Measurements from ENCODE around the gene SEPTIN8.

The SEPTIN8 gene

DNA sequence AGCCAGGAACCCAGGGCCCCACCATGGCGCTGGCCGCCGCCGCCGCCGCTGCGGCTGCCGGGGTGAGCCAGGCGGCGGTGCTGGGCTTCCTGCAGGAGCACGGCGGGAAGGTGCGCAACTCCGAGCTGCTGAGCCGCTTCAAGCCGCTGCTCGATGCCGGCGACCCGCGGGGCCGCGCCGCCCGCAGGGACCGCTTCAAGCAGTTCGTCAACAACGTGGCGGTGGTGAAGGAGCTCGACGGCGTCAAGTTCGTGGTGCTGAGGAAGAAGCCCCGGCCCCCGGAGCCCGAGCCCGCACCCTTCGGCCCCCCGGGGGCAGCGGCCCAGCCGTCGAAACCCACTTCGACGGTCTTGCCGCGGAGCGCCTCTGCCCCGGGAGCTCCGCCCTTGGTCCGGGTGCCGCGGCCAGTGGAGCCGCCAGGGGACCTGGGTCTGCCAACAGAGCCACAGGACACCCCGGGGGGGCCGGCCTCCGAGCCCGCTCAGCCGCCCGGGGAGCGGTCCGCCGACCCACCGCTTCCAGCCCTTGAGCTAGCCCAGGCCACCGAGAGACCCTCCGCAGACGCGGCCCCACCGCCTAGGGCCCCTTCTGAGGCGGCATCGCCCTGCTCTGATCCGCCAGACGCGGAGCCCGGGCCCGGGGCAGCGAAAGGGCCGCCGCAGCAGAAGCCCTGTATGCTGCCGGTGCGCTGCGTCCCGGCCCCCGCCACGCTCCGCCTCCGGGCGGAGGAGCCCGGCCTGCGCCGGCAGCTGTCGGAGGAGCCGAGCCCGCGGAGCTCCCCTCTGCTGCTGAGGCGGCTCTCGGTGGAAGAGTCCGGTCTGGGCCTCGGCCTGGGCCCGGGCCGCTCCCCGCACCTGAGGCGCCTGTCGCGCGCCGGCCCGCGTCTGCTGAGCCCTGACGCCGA lies 36.8 kb upstream of the SEPTIN8 start:
- H3F3A ChIP-seq (ENCODE audit: low read depth): no peaks in the 10 kb centered on the region
- no peak overlapping the region for H3K4me3 ChIP-seq (ENCODE audit: low read length, poor library complexity, severe bottlenecking)
- no peaks in the 10 kb centered on the region for H3K79me2 ChIP-seq (ENCODE audit: insufficient read depth, low read length)
- TF ChIP-seq, protein P1, sequence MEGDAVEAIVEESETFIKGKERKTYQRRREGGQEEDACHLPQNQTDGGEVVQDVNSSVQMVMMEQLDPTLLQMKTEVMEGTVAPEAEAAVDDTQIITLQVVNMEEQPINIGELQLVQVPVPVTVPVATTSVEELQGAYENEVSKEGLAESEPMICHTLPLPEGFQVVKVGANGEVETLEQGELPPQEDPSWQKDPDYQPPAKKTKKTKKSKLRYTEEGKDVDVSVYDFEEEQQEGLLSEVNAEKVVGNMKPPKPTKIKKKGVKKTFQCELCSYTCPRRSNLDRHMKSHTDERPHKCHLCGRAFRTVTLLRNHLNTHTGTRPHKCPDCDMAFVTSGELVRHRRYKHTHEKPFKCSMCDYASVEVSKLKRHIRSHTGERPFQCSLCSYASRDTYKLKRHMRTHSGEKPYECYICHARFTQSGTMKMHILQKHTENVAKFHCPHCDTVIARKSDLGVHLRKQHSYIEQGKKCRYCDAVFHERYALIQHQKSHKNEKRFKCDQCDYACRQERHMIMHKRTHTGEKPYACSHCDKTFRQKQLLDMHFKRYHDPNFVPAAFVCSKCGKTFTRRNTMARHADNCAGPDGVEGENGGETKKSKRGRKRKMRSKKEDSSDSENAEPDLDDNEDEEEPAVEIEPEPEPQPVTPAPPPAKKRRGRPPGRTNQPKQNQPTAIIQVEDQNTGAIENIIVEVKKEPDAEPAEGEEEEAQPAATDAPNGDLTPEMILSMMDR (conservative IDR thresholded peaks at IDR 0.05; ENCODE audit: low read length): no peak
- no peak for TF ChIP-seq EZH2phosphoT487 (IDR thresholded peaks at IDR 0.05; ENCODE audit: borderline replicate concordance)
- H3K9me3 ChIP-seq (ENCODE audit: insufficient read depth, low read depth, low read length): no peaks in the 10 kb centered on the region
- no peak overlapping the region for H3K4me2 ChIP-seq (ENCODE audit: low read depth, low read length, poor library complexity, severe bottlenecking)
- H3K9ac ChIP-seq (ENCODE audit: low read depth, low read length, poor library complexity, severe bottlenecking): no peak overlapping the region
- H4K20me1 ChIP-seq (ENCODE audit: insufficient read depth, low read length, poor library complexity, severe bottlenecking): no peaks in the 10 kb centered on the region
- no peaks in the 10 kb centered on the region for H3K4me1 ChIP-seq (ENCODE audit: insufficient read depth, low read length, poor library complexity, severe bottlenecking)
- no peak overlapping the region for H2AFZ ChIP-seq (ENCODE audit: low read length)
- H3K27me3 ChIP-seq (ENCODE audit: insufficient read depth, low read length, poor library complexity, severe bottlenecking): no peaks in the 10 kb centered on the region
- H3K9me2 ChIP-seq (replicated peaks; ENCODE audit: low read depth, low read length): no peaks in the 10 kb centered on the region
- H3K36me3 ChIP-seq (ENCODE audit: insufficient read depth, low read length): no peaks in the 10 kb centered on the region

DNA sequence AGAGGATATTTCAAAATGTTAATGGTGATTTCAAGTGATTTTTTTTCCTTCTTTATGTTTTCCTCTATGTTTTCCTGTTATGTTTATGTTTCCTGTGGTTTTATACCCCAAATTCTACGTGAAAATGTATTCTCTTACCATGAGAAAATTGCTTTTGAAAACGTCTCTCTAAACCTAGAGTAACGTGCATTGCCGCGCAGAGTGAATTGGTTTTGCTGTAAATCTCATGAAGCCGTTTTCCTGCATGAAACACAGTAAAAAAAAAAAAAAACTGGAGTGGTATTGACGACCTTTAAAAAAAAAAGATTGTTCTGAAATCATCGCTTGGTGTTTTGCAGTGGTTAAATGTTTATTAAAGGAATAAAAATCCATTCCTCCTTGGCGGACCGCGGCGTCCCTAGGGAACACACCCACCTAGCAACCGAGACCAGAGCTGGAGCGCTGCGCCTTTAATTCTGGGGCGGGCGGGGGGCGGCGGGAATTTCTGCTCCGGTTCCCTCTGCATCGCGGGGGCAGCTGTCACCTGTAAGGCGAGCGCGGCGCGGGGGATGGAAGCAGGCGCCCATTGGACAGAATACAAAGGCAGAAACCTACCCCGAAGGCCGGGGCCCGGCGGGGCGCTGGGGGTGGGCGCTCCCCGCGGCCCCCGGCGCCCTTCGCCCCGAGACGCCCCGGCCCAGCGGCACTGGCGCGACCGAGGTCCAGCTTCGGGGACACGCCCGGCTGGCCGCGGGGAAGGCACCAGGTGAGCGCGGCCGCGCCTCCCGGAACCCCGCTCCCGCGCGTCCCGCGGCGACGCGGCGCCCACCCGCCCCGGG lies 36.0 kb upstream of the SEPTIN8 start, which contains the start of gene SOWAHA:
TSS of gene SOWAHA (plus strand) at position 522 of the 818 bp plus-strand sequence. CDS start 320 bp downstream, outside the sequence.
- Histone ChIP-seq H3K4me3 (ENCODE audit: low read length, poor library complexity, severe bottlenecking) (no peak within 1 kb of the TSS), H3F3A (ENCODE audit: low read depth) (no peaks in the 10 kb centered on the region), H2AFZ (ENCODE audit: low read length) (no peak within 1 kb of the TSS), H3K79me2 (ENCODE audit: insufficient read depth, low read length) (no peaks in the 10 kb centered on the region), H3K4me1 (ENCODE audit: insufficient read depth, low read length, poor library complexity, severe bottlenecking) (no peaks in the 10 kb centered on the region), H3K9ac (ENCODE audit: low read depth, low read length, poor library complexity, severe bottlenecking) (no peak within 1 kb of the TSS), H3K27me3 (ENCODE audit: insufficient read depth, low read length, poor library complexity, severe bottlenecking) (no peaks in the 10 kb centered on the region), H3K9me3 (ENCODE audit: insufficient read depth, low read depth, low read length) (no peaks in the 10 kb centered on the region), H3K9me2 (replicated peaks; ENCODE audit: low read depth, low read length) (no peaks in the 10 kb centered on the region), H4K20me1 (ENCODE audit: insufficient read depth, low read length, poor library complexity, severe bottlenecking) (no peaks in the 10 kb centered on the region), H3K4me2 (ENCODE audit: low read depth, low read length, poor library complexity, severe bottlenecking) (no peak within 1 kb of the TSS), H3K36me3 (ENCODE audit: insufficient read depth, low read length) (no peaks in the 10 kb centered on the region)
- no peak for TF ChIP-seq EZH2phosphoT487 (IDR thresholded peaks at IDR 0.05; ENCODE audit: borderline replicate concordance)
- TF ChIP-seq, protein P1 (conservative IDR thresholded peaks at IDR 0.05; ENCODE audit: low read length): no peak

DNA sequence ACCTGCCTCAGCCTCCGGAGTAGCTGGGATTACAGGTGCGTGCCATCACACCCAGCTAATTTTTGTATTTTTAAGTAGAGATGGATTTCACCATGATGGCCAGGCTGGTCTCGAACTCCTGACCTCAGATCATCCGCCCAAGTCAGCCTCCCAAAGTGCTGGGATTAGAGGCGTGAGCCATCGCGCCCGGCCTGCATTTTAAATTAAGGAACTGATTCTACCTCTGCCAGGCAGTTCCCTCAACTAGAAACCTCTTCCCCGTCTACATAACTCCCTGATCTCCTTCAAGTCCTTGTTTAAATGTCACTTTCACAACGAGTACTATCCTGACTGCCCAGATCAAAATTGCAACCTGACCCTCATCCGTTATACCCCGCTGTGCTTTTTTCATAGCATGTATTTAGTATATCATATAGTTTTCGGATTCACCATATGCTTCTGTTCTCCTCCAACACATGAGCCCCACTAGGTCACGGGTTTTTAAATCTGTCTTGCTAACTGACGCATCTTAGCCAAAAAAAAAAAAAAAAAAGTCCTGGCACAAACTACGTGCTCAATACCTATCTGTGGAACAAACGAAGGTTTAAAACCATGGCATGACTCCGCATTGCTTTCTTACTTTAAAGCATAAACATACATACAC lies 35.2 kb upstream of the SEPTIN8 start:
- Histone ChIP-seq H3K9me3 (ENCODE audit: insufficient read depth, low read depth, low read length) (no peaks in the 10 kb centered on the region), H2AFZ (ENCODE audit: low read length) (no peak overlapping the region), H3K4me2 (ENCODE audit: low read depth, low read length, poor library complexity, severe bottlenecking) (no peak overlapping the region), H3K4me1 (ENCODE audit: insufficient read depth, low read length, poor library complexity, severe bottlenecking) (no peaks in the 10 kb centered on the region), H3K79me2 (ENCODE audit: insufficient read depth, low read length) (no peaks in the 10 kb centered on the region), H3K9ac (ENCODE audit: low read depth, low read length, poor library complexity, severe bottlenecking) (no peak overlapping the region), H3K27me3 (ENCODE audit: insufficient read depth, low read length, poor library complexity, severe bottlenecking) (no peaks in the 10 kb centered on the region), H3K9me2 (replicated peaks; ENCODE audit: low read depth, low read length) (no peaks in the 10 kb centered on the region), H3F3A (ENCODE audit: low read depth) (no peaks in the 10 kb centered on the region), H4K20me1 (ENCODE audit: insufficient read depth, low read length, poor library complexity, severe bottlenecking) (no peaks in the 10 kb centered on the region), H3K36me3 (ENCODE audit: insufficient read depth, low read length) (no peaks in the 10 kb centered on the region), H3K4me3 (ENCODE audit: low read length, poor library complexity, severe bottlenecking) (no peak overlapping the region)
- TF ChIP-seq EZH2phosphoT487 (IDR thresholded peaks at IDR 0.05; ENCODE audit: borderline replicate concordance): no peak
- TF ChIP-seq, protein P1 (conservative IDR thresholded peaks at IDR 0.05; ENCODE audit: low read length): no peak
